Kidney epithelial cell (primary cell): Measurements from ENCODE around the gene CCDC178. TPM values are rescaled to one million over a fixed set of nuclear protein-coding genes. Genes with fewer than 3 reads are reported as not detected.
A peak's percentile ranks its signal among the peaks of the same experiment; 100 is the strongest.

ENCODE experiments used
- DNase-seq: peaks from one replicate; pipeline ENCODE4 v3.0.0-alpha.2; 2010; ENCODE audit warnings: low read depth
- H3K27me3 ChIP-seq: 2 replicates; pipeline ENCODE4 v1.6.0; 2011; ENCODE audit warnings: low read length; ENCODE audit not compliant: control insufficient read depth, insufficient read depth
- H3K36me3 ChIP-seq: 2 replicates; pipeline ENCODE4 v1.5.1; 2011; ENCODE audit warnings: low read length; ENCODE audit not compliant: control insufficient read depth, insufficient read depth
- H3K4me3 ChIP-seq: 2 replicates; pipeline ENCODE4 v1.5.1; 2011; ENCODE audit warnings: low read depth, mild to moderate bottlenecking, control low read depth, low read length
- CTCF ChIP-seq: IDR thresholded peaks from 2 replicates; pipeline ENCODE4 v1.5.1; 2011; ENCODE audit warnings: mild to moderate bottlenecking, moderate library complexity, low read length, control low read depth, inconsistent platforms; ENCODE audit not compliant: insufficient read depth, poor library complexity, severe bottlenecking
- total RNA-seq: library from RNA; depleted of rRNA; stranded (reverse); fragments of >200 nt; gene quantifications from 2 replicates; pipeline ENCODE4 v1.2.3, GENCODE V29; 2015

CCDC178 gene
- total RNA-seq, result 0.08 TPM in 1 of 2 replicates, not detected in the other

GRCh38 chr18:33440060-33441043 is at the start of gene CCDC178:
Gene CCDC178, minus strand, starts transcription at chr18:33440721. Its CDS starts 28,633 bp downstream, at chr18:33412088.
- Histone ChIP-seq H3K4me3 (peak within 1 kb of the TSS; percentile 52), H3K36me3 (no peaks in the 10 kb centered on the region), H3K27me3 (no peaks in the 10 kb centered on the region)
- peak; percentile 19 for DNase-seq
- TF ChIP-seq CTCF, result peak; percentile 71

GRCh38 chr18:33483908-33484307 is 43.4 kb upstream of the CCDC178 start:
- TF ChIP-seq CTCF, result no peak
- no peak for DNase-seq

GRCh38 chr18:33472509-33472908 is 32.0 kb upstream of the CCDC178 start:
- Histone ChIP-seq H3K4me3 (no peak overlapping the region), H3K36me3 (no peaks in the 10 kb centered on the region), H3K27me3 (no peaks in the 10 kb centered on the region)
- TF ChIP-seq CTCF, result no peak
- DNase-seq, result no peak

More at GRCh38 chr18:33483908-33484307, 43.4 kb upstream of the CCDC178 start:
- Histone ChIP-seq H3K4me3 (no peak overlapping the region), H3K36me3 (no peaks in the 10 kb centered on the region), H3K27me3 (no peaks in the 10 kb centered on the region)

GRCh38 chr18:33470216-33470615 is 29.7 kb upstream of the CCDC178 start:
- Histone ChIP-seq H3K27me3 (no peaks in the 10 kb centered on the region), H3K36me3 (no peaks in the 10 kb centered on the region), H3K4me3 (no peak overlapping the region)
- peak; percentile 1 for DNase-seq
- TF ChIP-seq CTCF, result no peak

GRCh38 chr18:33469699-33470098 is 29.2 kb upstream of the CCDC178 start:
- TF ChIP-seq CTCF, result no peak
- Histone ChIP-seq H3K27me3 (no peaks in the 10 kb centered on the region), H3K4me3 (no peak overlapping the region), H3K36me3 (no peaks in the 10 kb centered on the region)
- no peak for DNase-seq

GRCh38 chr18:33467531-33467930 is 27.0 kb upstream of the CCDC178 start:
- no peaks in the 10 kb centered on the region for H3K27me3 ChIP-seq

More at GRCh38 chr18:33467531-33467930, 27.0 kb upstream of the CCDC178 start:
- DNase-seq, result no peak
- no peak overlapping the region for H3K4me3 ChIP-seq
- no peak for TF ChIP-seq CTCF
- no peaks in the 10 kb centered on the region for H3K36me3 ChIP-seq
